Naive thymus-derived CD4-positive, alpha-beta T cell (primary cell): ENCODE data around the gene KIF3C. TPM values are rescaled to one million over a fixed set of nuclear protein-coding genes. Genes with fewer than 3 reads are reported as not detected.
"Not testable (repeated sequence)": the region's sequence is repeated elsewhere in the genome, so short reads cannot be mapped to it uniquely, and the experiment has no call there.

Experiments used
- ATAC-seq: fragments of 150-1000 bp; cut with Tn5 transposase; 2 replicates; pipeline ENCODE4 v1.10.0; 2021; ENCODE audit warnings: mild to moderate bottlenecking, moderate library complexity
- CTCF ChIA-PET: fragments of 350-600 bp; sonication (Branson Sonifier 250); formaldehyde crosslinking; loops from one replicate; lab custom pipeline; 2021; ENCODE audit warnings: antibody characterized with exemption; lab: Charles Lee
- POLR2A ChIA-PET: fragments of 350-600 bp; sonication (Branson Sonifier 250); formaldehyde crosslinking; loops from one replicate; lab custom pipeline; 2021; ENCODE audit warnings: antibody characterized with exemption, inconsistent platforms; lab: Charles Lee
- DNase-seq, 9 donors: peaks; one replicate each; pipeline versions ENCODE4 v3.0.0 to v3.0.0-alpha.2; 2020 to 2022; ENCODE audit warnings: mixed read lengths in 1 of 9
- H3K27ac ChIP-seq: one replicate; pipeline ENCODE4 v1.7.0; 2013; ENCODE audit warnings: mild to moderate bottlenecking, low read depth, low read length, moderate library complexity
- H3K27me3 ChIP-seq, 2 donors: one replicate each; pipeline ENCODE4 v1.7.0; 2013; ENCODE audit warnings: low read length in 2 of 2, mild to moderate bottlenecking in 2 of 2, moderate library complexity in 2 of 2; ENCODE audit not compliant: control insufficient read depth in 2 of 2, insufficient read depth in 2 of 2
- H3K36me3 ChIP-seq, 3 experiments: 1 replicate in 2 of 3; 2 replicates in 1 of 3; pipeline ENCODE4 v1.7.0; 2013; ENCODE audit warnings: low read length in 3 of 3, mild to moderate bottlenecking in 3 of 3, moderate library complexity in 1 of 3; ENCODE audit not compliant: insufficient read depth in 3 of 3, control insufficient read depth in 2 of 3
- H3K4me1 ChIP-seq, 2 donors: one replicate each; pipeline ENCODE4 v1.7.0; 2013; ENCODE audit warnings: low read length in 2 of 2, mild to moderate bottlenecking in 2 of 2, moderate library complexity in 1 of 2; ENCODE audit not compliant: control insufficient read depth in 2 of 2, insufficient read depth in 2 of 2
- H3K4me3 ChIP-seq: 2 replicates; pipeline ENCODE4 v1.7.0; 2013; ENCODE audit warnings: mild to moderate bottlenecking, low read length
- H3K9me3 ChIP-seq, 3 experiments: 1 replicate in 2 of 3; 2 replicates in 1 of 3; pipeline ENCODE4 v1.7.0; 2013; ENCODE audit warnings: low read length in 3 of 3; ENCODE audit not compliant: control insufficient read depth in 2 of 3
- H3K27ac Mint-ChIP-seq, 9 donors: one replicate each; pipeline ENCODE4 v1.8.0; 2020 to 2022; ENCODE audit warnings: mixed read lengths in 9 of 9, mild to moderate bottlenecking in 8 of 9, moderate library complexity in 5 of 9, inconsistent platforms in 2 of 9
- H3K27me3 Mint-ChIP-seq, 5 donors: one replicate each; pipeline ENCODE4 v1.8.0; 2021 to 2022; ENCODE audit warnings: mixed read lengths in 5 of 5, mild to moderate bottlenecking in 1 of 5
- H3K36me3 Mint-ChIP-seq, 5 donors: one replicate each; pipeline ENCODE4 v1.8.0; 2020 to 2022; ENCODE audit warnings: mixed read lengths in 5 of 5, mild to moderate bottlenecking in 3 of 5, inconsistent platforms in 1 of 5
- H3K4me1 Mint-ChIP-seq, 7 donors: one replicate each; pipeline ENCODE4 v1.8.0; 2020 to 2022; ENCODE audit warnings: mixed read lengths in 7 of 7, mild to moderate bottlenecking in 3 of 7, inconsistent platforms in 1 of 7
- H3K4me3 Mint-ChIP-seq, 10 donors: one replicate each; pipeline ENCODE4 v1.8.0; 2020 to 2022; ENCODE audit warnings: mild to moderate bottlenecking in 10 of 10, mixed read lengths in 10 of 10, moderate library complexity in 6 of 10, inconsistent platforms in 2 of 10
- H3K9me3 Mint-ChIP-seq, 11 donors: one replicate each; pipeline ENCODE4 v1.8.0; 2020 to 2022; ENCODE audit warnings: mixed read lengths in 11 of 11, mild to moderate bottlenecking in 4 of 11, inconsistent platforms in 1 of 11, moderate library complexity in 1 of 11
- intact Hi-C, 2 donors: fragments of 100-400 bp; cut with micrococcal nuclease; formaldehyde crosslinking; loops; one replicate each; pipeline ENCODE4 v1.15.1; 2023
- polyA plus RNA-seq, 2 donors: library from polyadenylated mRNA; unstranded; fragments of 300-500 nt; fragmentation: Illumina TruSeq; gene quantifications; one replicate each; pipeline ENCODE4 v1.2.3, GENCODE V29; 2021
- total RNA-seq, 6 experiments: library from RNA in 5 of 6; stranded (reverse) in 5 of 6; gene quantifications; 1 replicate in 5 of 6; 2 replicates in 1 of 6; pipeline ENCODE4 v1.2.3 and lab custom pipeline; 2021 to 2026

Gene KIF3C
- total and polyA plus RNA-seq, 7 experiments from 2014 or later, result 0.54 to 6.3 (median 4.7) TPM

DNA sequence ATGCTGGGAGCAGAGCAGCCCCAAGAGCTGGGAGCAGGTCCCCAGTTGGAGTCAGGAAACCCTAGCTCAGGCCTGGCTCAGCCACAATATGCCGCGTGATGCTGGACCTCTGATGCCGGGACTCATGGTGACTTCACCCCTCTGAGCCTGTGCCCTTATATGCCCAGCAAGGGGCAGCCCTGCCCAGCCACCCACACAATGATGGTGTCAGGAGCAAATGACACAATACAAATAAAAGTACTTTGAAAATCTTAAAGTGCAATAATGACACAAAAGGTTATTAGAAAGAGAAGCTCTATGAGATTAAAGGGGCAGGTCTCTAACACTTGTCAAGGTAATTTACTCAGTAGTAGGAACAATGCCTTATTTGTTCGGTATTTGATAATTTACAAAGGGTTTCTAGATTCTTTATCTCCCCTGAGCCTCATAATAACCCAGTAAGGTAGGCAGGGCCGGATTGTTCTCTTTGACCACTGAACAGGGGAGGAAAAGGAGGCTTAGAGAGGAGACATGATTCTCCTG, 18.3 kb upstream of the KIF3C start:
- ChIA-PET CTCF (no interaction called here), POLR2A (no interaction called here)
- Histone ChIP-seq H3K4me3 (no peak overlapping the region), H3K9me3 (no peaks in the 10 kb centered on the region), H3K27me3 (no peaks in the 10 kb centered on the region), H3K36me3 (no peaks in the 10 kb centered on the region), H3K4me1 (no peaks in the 10 kb centered on the region), H3K27ac (no peak overlapping the region)
- DNase-seq (no peak), ATAC-seq (no peak)
- no peaks in the 10 kb centered on the region for H3K36me3 Mint-ChIP-seq
- H3K27me3 Mint-ChIP-seq, result peaks cover 0 to 17% (median 0%) of the 10 kb centered on the region in 5 donors
- H3K27ac Mint-ChIP-seq, result no peak overlapping the region
- H3K9me3 Mint-ChIP-seq, result peaks cover 0 to 1% (median 0%) of the 10 kb centered on the region in 11 donors
- peaks cover 0 to 12% (median 0%) of the 10 kb centered on the region in 7 donors for H3K4me1 Mint-ChIP-seq
- intact Hi-C loops, result no loop called here
- H3K4me3 Mint-ChIP-seq, result no peak overlapping the region

DNA sequence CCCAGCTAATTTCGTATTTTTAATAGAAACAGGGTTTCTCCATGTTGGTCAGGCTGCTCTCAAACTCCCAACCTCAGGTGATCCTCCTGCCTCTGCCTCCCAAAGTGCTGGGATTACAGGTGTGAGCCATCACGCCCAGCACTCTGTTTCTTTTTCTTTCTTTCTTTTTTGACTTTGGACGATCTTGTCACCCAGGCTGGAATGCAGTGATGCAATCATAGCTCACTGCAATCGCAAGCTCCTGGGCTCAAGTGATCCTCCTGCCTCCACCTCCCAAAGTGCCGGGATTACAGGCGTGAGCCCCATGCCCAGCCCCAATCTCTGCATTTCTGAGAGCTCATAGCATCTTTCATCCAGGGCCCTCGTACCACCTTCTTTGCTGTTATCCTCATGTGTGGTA, 17.1 kb upstream of the KIF3C start:
- ATAC-seq, POLR2A ChIA-PET, CTCF ChIA-PET, H3K9me3 Mint-ChIP-seq, H3K27me3 ChIP-seq, H3K36me3 ChIP-seq, H3K27ac ChIP-seq, H3K9me3 ChIP-seq, H3K4me3 ChIP-seq, H3K36me3 Mint-ChIP-seq, DNase-seq, intact Hi-C loops, H3K4me1 ChIP-seq, H3K4me3 Mint-ChIP-seq: not testable (repeated sequence)
- Mint-ChIP-seq H3K27ac (peak overlapping the region in 1 of 9 donors; percentile 55), H3K4me1 (peaks cover 0 to 12% (median 0%) of the 10 kb centered on the region in 7 donors), H3K27me3 (peaks cover 0 to 19% (median 0%) of the 10 kb centered on the region in 5 donors)

DNA sequence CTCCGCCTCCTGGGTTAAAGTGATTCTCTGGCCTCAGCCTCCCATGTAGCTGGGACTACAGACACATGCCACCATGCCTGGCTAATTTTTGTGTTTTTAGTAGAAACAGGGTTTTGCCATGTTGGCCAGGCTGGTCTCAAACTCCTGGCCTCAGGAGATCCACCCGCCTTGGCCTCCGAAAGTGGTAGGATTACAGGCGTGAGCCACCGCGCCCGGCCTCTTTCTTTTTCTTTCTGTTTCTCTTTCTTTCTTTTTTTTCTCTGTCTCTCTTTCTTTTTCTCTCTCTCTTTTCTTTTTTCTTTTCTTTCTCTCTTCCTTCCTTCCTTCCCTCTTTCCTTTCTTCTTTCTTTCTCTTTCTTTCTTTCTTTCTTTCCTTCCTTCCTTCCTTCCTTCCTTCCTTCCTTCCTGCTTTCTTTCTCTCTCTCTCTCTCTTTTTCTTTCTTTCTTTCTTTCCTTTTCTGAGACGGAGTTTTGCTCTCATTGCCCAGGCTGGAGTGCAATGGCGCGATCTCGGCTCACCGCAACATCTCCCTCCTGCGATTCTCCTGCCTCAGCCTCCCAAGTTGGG, 16.6 kb upstream of the KIF3C start:
- H3K36me3 ChIP-seq, H3K9me3 ChIP-seq, ATAC-seq, H3K36me3 Mint-ChIP-seq, DNase-seq, H3K4me3 Mint-ChIP-seq, H3K27me3 ChIP-seq, H3K4me1 ChIP-seq, H3K9me3 Mint-ChIP-seq, H3K27ac ChIP-seq, POLR2A ChIA-PET, intact Hi-C loops, CTCF ChIA-PET, H3K4me3 ChIP-seq: not testable (repeated sequence)
- Mint-ChIP-seq H3K4me1 (peaks cover 0 to 12% (median 0%) of the 10 kb centered on the region in 7 donors), H3K27me3 (peaks cover 0 to 20% (median 0%) of the 10 kb centered on the region in 5 donors), H3K27ac (peak overlapping the region in 2 of 9 donors; percentile 55 to 56)

DNA sequence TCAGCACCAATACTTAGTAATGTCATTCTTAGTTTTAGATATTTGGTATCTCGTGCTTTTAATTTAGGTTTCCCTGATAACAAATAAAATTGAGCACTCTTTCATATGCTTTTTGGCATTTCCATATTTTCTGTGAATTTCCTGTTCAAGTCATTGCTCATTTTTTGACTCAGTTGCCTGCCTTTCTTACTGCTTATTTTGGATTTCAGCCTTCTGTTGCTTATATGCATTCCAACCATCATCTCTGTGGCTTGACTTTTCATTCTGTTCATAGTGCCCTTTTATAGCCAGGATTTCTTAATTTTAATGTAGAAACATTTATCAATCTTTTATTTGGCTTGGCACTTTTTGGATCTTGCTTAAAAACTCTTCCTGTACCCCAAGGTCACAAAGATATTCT, 14.5 kb upstream of the KIF3C start:
- Mint-ChIP-seq H3K4me1 (peaks cover 0 to 16% (median 7%) of the 10 kb centered on the region in 7 donors), H3K4me3 (no peak overlapping the region), H3K36me3 (no peaks in the 10 kb centered on the region), H3K27me3 (peaks cover 0 to 29% (median 0%) of the 10 kb centered on the region in 5 donors), H3K9me3 (peaks cover 0 to 4% (median 0%) of the 10 kb centered on the region in 11 donors), H3K27ac (no peak overlapping the region)
- no peak for DNase-seq
- Histone ChIP-seq H3K9me3 (no peaks in the 10 kb centered on the region), H3K4me3 (no peak overlapping the region), H3K27me3 (no peaks in the 10 kb centered on the region), H3K27ac (no peak overlapping the region), H3K4me1 (no peaks in the 10 kb centered on the region), H3K36me3 (no peaks in the 10 kb centered on the region)
- intact Hi-C loops, result no loop called here
- CTCF ChIA-PET, result no interaction called here
- POLR2A ChIA-PET, result no interaction called here
- no peak for ATAC-seq

DNA sequence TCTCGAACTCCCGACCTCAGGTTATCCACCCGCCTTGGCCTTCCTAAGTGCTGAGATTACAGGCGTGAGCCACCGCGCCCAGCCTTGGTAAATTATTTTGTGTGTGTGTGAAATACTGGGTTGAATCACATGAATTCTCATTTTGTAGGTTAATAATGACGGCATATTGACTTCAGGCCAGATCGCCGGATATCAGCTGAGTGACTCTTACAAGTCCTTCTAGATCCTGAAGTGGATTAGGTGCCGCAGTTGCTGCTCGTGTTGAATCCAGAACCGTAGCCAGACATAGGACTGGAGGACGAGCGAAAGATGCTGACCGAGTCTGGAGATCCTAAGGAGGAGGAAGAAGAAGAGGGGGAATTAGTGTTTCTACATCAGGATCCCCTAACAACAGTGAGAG, 12.2 kb upstream of the KIF3C start:
- Mint-ChIP-seq H3K27me3 (peaks cover 0 to 28% (median 0%) of the 10 kb centered on the region in 5 donors), H3K4me1 (peaks cover 0 to 20% (median 13%) of the 10 kb centered on the region in 7 donors), H3K4me3 (no peak overlapping the region), H3K9me3 (peaks cover 0 to 4% (median 0%) of the 10 kb centered on the region in 11 donors), H3K27ac (peak overlapping the region in 1 of 9 donors; percentile 41), H3K36me3 (no peaks in the 10 kb centered on the region)
- ChIA-PET POLR2A (no interaction called here), CTCF (interaction anchor here (0.6 kb wide), 1 partner anchor 48 kb away, joined by 4 read pairs; no protein-coding TSS in a partner anchor)
- no peak for DNase-seq
- H3K4me3 ChIP-seq, result no peak overlapping the region
- H3K9me3 ChIP-seq, result no peaks in the 10 kb centered on the region
- no peaks in the 10 kb centered on the region for H3K27me3 ChIP-seq
- ATAC-seq, result no peak
- intact Hi-C loops, result loop anchor here in 1 of 2 donors (5.0 kb wide), 1 partner anchor 93 kb away; no protein-coding TSS in a partner anchor
- H3K4me1 ChIP-seq, result no peaks in the 10 kb centered on the region
- H3K36me3 ChIP-seq, result no peaks in the 10 kb centered on the region
- H3K27ac ChIP-seq, result no peak overlapping the region

DNA sequence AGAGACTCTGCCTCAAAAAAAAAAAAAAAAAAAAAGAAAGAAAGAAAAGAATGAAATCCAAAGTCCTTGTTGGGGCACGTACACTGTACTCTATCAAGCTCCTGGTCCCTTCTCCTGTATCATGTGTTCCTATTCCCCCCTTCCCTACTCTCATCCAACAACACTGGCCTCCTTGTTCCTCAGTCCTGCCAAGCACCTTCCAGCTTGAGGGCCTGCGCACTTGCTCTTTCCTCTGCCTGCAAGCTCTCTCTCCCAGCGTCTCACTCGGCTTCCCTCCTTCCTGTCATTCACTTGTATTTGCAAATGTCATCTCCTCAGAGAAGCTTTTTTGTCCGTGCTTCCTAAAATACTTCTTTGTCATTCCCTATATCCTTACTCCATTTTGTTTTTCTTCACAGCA, 10.8 kb upstream of the KIF3C start:
- intact Hi-C loops, result loop anchor here in 1 of 2 donors (5.0 kb wide), 1 partner anchor 94 kb away; no protein-coding TSS in a partner anchor
- POLR2A ChIA-PET, result interaction anchor here (0.7 kb wide), 1 partner anchor 132 kb away, joined by 3 read pairs; no protein-coding TSS in a partner anchor
- H3K27ac Mint-ChIP-seq, result peak overlapping the region in 1 of 9 donors; percentile 15

More for the DNA sequence above, 10.8 kb upstream of the KIF3C start:
- peaks cover 0 to 3% (median 0%) of the 10 kb centered on the region in 5 donors for H3K36me3 Mint-ChIP-seq
- peaks cover 0 to 18% (median 12%) of the 10 kb centered on the region in 7 donors for H3K4me1 Mint-ChIP-seq
- CTCF ChIA-PET, result interaction anchor here (0.7 to 2.4 kb wide), 2 partner anchors 152 to 513 kb away, joined by 4 to 16 read pairs; no protein-coding TSS in a partner anchor
- H3K9me3 ChIP-seq, result no peaks in the 10 kb centered on the region
- peaks cover 0 to 4% (median 0%) of the 10 kb centered on the region in 11 donors for H3K9me3 Mint-ChIP-seq
- H3K4me3 ChIP-seq, result no peak overlapping the region
- no peak for DNase-seq
- H3K27me3 ChIP-seq, result no peaks in the 10 kb centered on the region
- peaks cover 0 to 21% (median 0%) of the 10 kb centered on the region in 5 donors for H3K27me3 Mint-ChIP-seq
- no peaks in the 10 kb centered on the region for H3K4me1 ChIP-seq
- no peak overlapping the region for H3K4me3 Mint-ChIP-seq
- H3K27ac ChIP-seq, result no peak overlapping the region
- H3K36me3 ChIP-seq, result no peaks in the 10 kb centered on the region
- ATAC-seq, result no peak
